Activated CD8-positive, alpha-beta T cell treated with anti-CD3 and anti-CD28 coated beads for 36 hours (primary cell): Measurements from ENCODE around the gene ATP1A1. TPM values are rescaled to one million over a fixed set of nuclear protein-coding genes. Genes with fewer than 3 reads are reported as not detected.

ENCODE experiments used
- ATAC-seq: fragments of 200-7000 bp; cut with Tn5 transposase; one replicate; pipeline ENCODE4 v1.10.0; 2021; ENCODE audit warnings: mild to moderate bottlenecking, moderate library complexity
- CTCF ChIA-PET: fragments of 350-600 bp; sonication (Branson Sonifier 250); formaldehyde crosslinking; loops from one replicate; lab custom pipeline; 2021; ENCODE audit warnings: antibody characterized with exemption; lab: Charles Lee
- POLR2A ChIA-PET: fragments of 350-600 bp; sonication (Branson Sonifier 250); formaldehyde crosslinking; loops from one replicate; lab custom pipeline; 2021; ENCODE audit warnings: antibody characterized with exemption; lab: Charles Lee
- DNase-seq: peaks from one replicate; pipeline ENCODE4 v3.0.0-alpha.2; 2020
- H3K27ac Mint-ChIP-seq: one replicate; pipeline ENCODE4 v1.8.0; 2021; ENCODE audit warnings: mild to moderate bottlenecking, mixed read lengths
- H3K27me3 Mint-ChIP-seq: one replicate; pipeline ENCODE4 v1.8.0; 2021; ENCODE audit warnings: mixed read lengths
- H3K36me3 Mint-ChIP-seq: one replicate; pipeline ENCODE4 v1.8.0; 2021; ENCODE audit warnings: low read depth, mixed read lengths
- H3K4me1 Mint-ChIP-seq: one replicate; pipeline ENCODE4 v1.8.0; 2021; ENCODE audit warnings: low read depth, mixed read lengths
- H3K4me3 Mint-ChIP-seq: one replicate; pipeline ENCODE4 v1.8.0; 2021; ENCODE audit warnings: mild to moderate bottlenecking, moderate library complexity, mixed read lengths
- H3K9me3 Mint-ChIP-seq: one replicate; pipeline ENCODE4 v1.8.0; 2021; ENCODE audit warnings: mixed read lengths
- CTCF ChIP-seq: fragments of 200-600 bp; IDR thresholded peaks from one replicate; pipeline ENCODE4 v1.8.0; 2022; ENCODE audit warnings: antibody characterized with exemption, mild to moderate bottlenecking
- intact Hi-C: fragments of 100-400 bp; cut with micrococcal nuclease; formaldehyde crosslinking; loops from one replicate; pipeline ENCODE4 v1.10.0; 2022
- total RNA-seq, 2 experiments: library from RNA; stranded (reverse); gene quantifications; one replicate each; pipeline ENCODE4 v1.2.3, GENCODE V29; 2021

ATP1A1 gene
- total RNA-seq, 2 experiments from 2014 or later: 201 to 202 TPM

DNA sequence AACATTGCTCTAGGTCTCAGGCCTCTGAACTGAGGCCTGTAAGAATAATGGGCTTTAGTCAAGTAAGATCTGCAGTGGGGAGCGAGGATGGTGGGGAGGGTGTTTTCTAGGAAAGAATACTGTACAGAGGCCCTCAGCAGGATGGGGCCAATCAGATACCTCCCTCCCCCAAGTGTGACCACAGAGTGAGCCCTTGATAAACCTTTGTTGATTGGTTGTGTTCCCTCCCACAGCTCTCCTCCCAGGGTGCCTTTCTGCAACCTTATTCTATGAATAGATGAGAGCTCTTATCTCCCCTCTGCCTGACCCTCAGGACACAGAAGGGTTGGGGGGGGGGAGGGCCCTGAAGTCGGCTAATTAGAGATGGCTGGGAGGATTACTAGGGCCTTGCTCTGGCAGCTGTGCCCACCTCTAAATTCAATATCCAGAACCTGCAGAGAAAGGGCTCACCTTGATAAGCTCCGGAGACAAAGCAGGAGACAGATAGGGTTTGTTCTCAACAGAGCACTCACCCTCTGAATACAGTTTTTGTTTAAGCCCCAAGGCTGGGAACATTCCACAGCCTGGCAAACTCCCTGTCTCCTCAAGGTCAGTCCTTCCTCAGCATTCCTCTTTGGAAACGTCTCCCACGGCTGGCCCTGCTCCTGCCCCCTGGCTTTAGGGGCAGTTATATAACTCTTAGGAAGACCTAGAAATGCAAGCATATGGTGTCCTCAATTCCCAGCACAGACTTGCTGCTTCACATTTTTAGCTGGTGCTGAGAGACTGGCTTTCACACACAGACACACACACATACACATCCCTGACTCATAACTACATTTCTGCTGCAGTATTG lies 42.9 kb downstream of the ATP1A1 start:
- no peak for TF ChIP-seq CTCF
- ATAC-seq: no peak
- intact Hi-C loops: no loop called here
- H3K36me3 Mint-ChIP-seq: peaks cover 6% of the 10 kb centered on the region
- H3K4me1 Mint-ChIP-seq: peaks cover 47% of the 10 kb centered on the region
- ChIA-PET CTCF (interaction anchor here (1.1 to 3.4 kb wide), 3 partner anchors 10 to 69 kb away, joined by 3 to 18 read pairs (median 5); no protein-coding TSS in a partner anchor), POLR2A (interaction anchor here (3.8 kb wide), 1 partner anchor 8 kb away, joined by 20 read pairs; no protein-coding TSS in a partner anchor)
- no peaks in the 10 kb centered on the region for H3K27me3 Mint-ChIP-seq
- no peak overlapping the region for H3K4me3 Mint-ChIP-seq
- H3K27ac Mint-ChIP-seq: no peak overlapping the region
- DNase-seq: peak; percentile 33
- no peaks in the 10 kb centered on the region for H3K9me3 Mint-ChIP-seq

DNA sequence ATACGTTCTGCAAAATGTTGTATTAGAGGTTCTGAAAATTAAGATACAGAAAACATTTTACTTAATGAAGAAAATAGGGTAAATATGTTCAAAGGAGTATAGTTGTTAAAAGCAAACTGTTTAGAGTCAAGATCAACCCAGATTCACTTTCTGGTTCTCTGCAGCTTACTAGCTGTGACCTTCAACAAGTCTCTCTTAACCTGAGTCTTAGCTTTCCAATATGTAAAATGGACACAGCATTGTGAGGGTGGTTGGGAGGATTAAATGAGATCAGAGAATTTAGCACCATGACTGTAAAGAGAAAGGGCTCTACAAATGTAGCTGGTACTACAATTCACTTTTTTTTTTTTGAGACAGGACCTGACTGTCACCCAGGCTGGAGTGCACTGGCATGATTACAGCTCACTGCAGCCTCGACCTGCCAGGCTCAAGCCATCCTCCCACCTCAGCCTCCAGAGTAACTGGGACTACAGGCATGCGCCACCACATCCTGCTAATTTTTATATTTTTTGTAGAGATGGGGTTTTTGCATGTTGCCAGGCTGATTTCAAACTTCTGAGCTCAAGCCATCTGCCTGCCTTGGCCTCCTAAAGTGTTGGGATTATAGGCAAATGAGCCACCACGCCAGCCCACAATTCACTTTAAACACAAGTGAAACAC lies 43.9 kb downstream of the ATP1A1 start:
- no peaks in the 10 kb centered on the region for H3K27me3 Mint-ChIP-seq
- peak overlapping the region; percentile 91 for H3K27ac Mint-ChIP-seq
- no peaks in the 10 kb centered on the region for H3K9me3 Mint-ChIP-seq
- H3K4me1 Mint-ChIP-seq: peaks cover 47% of the 10 kb centered on the region
- POLR2A ChIA-PET: interaction anchor here (0.8 to 3.8 kb wide), 8 partner anchors 9 to 40 kb away, joined by 3 to 20 read pairs (median 5); no protein-coding TSS in a partner anchor
- peak overlapping the region; percentile 91 for H3K4me3 Mint-ChIP-seq
- TF ChIP-seq CTCF: no peak
- H3K36me3 Mint-ChIP-seq: peaks cover 6% of the 10 kb centered on the region
- intact Hi-C loops: no loop called here
- no peak for ATAC-seq
- peak; percentile 17 for DNase-seq
- CTCF ChIA-PET: interaction anchor here (0.8 to 3.4 kb wide), 8 partner anchors 11 to 278 kb away, joined by 3 to 18 read pairs (median 4); no protein-coding TSS in a partner anchor

- Mint-ChIP-seq H3K36me3 (peaks cover 6% of the 10 kb centered on the region), H3K4me1 (peaks cover 47% of the 10 kb centered on the region), H3K9me3 (no peaks in the 10 kb centered on the region), H3K27ac (peak overlapping the region; percentile 91), H3K27me3 (no peaks in the 10 kb centered on the region), H3K4me3 (peak overlapping the region; percentile 91)
- TF ChIP-seq CTCF: no peak
- intact Hi-C loops: no loop called here
- CTCF ChIA-PET: interaction anchor here (0.8 to 3.4 kb wide), 7 partner anchors 12 to 279 kb away, joined by 3 to 18 read pairs (median 4); no protein-coding TSS in a partner anchor
- ATAC-seq: no peak
- DNase-seq: no peak
- POLR2A ChIA-PET: interaction anchor here (0.8 to 3.8 kb wide), 8 partner anchors 10 to 41 kb away, joined by 3 to 20 read pairs (median 5); no protein-coding TSS in a partner anchor
These were observed 44.6 kb downstream of the ATP1A1 start for GRCh38 chr1:116417678-116418077.

GRCh38 chr1:116418091-116418830 lies 45.2 kb downstream of the ATP1A1 start:
- Mint-ChIP-seq H3K27me3 (no peaks in the 10 kb centered on the region), H3K27ac (peak overlapping the region; percentile 91), H3K4me1 (peaks cover 43% of the 10 kb centered on the region), H3K4me3 (peak overlapping the region; percentile 91), H3K36me3 (peaks cover 6% of the 10 kb centered on the region), H3K9me3 (no peaks in the 10 kb centered on the region)
- DNase-seq: peak; percentile 91
- CTCF ChIA-PET: interaction anchor here (0.8 to 3.4 kb wide), 7 partner anchors 16 to 280 kb away, joined by 3 to 18 read pairs (median 5); no protein-coding TSS in a partner anchor
- intact Hi-C loops: no loop called here
- ATAC-seq: peak; percentile 95
- POLR2A ChIA-PET: interaction anchor here (0.6 to 3.8 kb wide), 18 partner anchors 8 to 388 kb away, joined by 3 to 24 read pairs (median 4); no protein-coding TSS in a partner anchor
- TF ChIP-seq CTCF: no peak
